ENCODE results near the gene LMBRD1.

LMBRD1 gene

GRCh38 chr6:69719602-69720193 is 77.1 kb downstream of the LMBRD1 start:
- Histone ChIP-seq H4K20me1 (ENCODE audit: insufficient read depth, low read length, poor library complexity, severe bottlenecking) (no peaks in the 10 kb centered on the region), H3K9me3 (ENCODE audit: insufficient read depth, low read depth, low read length) (no peaks in the 10 kb centered on the region), H3K4me2 (ENCODE audit: low read depth, low read length, poor library complexity, severe bottlenecking) (no peak overlapping the region), H3K9ac (ENCODE audit: low read depth, low read length, poor library complexity, severe bottlenecking) (no peak overlapping the region), H2AFZ (ENCODE audit: low read length) (no peak overlapping the region), H3K79me2 (ENCODE audit: insufficient read depth, low read length) (no peaks in the 10 kb centered on the region), H3K9me2 (replicated peaks; ENCODE audit: low read depth, low read length) (no peaks in the 10 kb centered on the region), H3K27me3 (ENCODE audit: insufficient read depth, low read length, poor library complexity, severe bottlenecking) (no peaks in the 10 kb centered on the region), H3K36me3 (ENCODE audit: insufficient read depth, low read length) (peaks cover 4% of the 10 kb centered on the region; the same call in 1 of the 2 replicates), H3F3A (ENCODE audit: low read depth) (no peaks in the 10 kb centered on the region), H3K4me1 (ENCODE audit: insufficient read depth, low read length, poor library complexity, severe bottlenecking) (no peaks in the 10 kb centered on the region), H3K4me3 (ENCODE audit: low read length, poor library complexity, severe bottlenecking) (no peak overlapping the region)
- no peak for TF ChIP-seq EZH2phosphoT487 (IDR thresholded peaks at IDR 0.05; ENCODE audit: borderline replicate concordance)
- peak; percentile 62 for TF ChIP-seq CTCF (conservative IDR thresholded peaks at IDR 0.05; ENCODE audit: low read length)

GRCh38 chr6:69706724-69707123 is 90.1 kb downstream of the LMBRD1 start:
- H3K27me3 ChIP-seq (ENCODE audit: insufficient read depth, low read length, poor library complexity, severe bottlenecking): no peaks in the 10 kb centered on the region
- no peaks in the 10 kb centered on the region for H4K20me1 ChIP-seq (ENCODE audit: insufficient read depth, low read length, poor library complexity, severe bottlenecking)
- H2AFZ ChIP-seq (ENCODE audit: low read length): no peak overlapping the region
- no peaks in the 10 kb centered on the region for H3K9me3 ChIP-seq (ENCODE audit: insufficient read depth, low read depth, low read length)
- peaks cover 8% of the 10 kb centered on the region; the same call in 1 of the 2 replicates for H3K36me3 ChIP-seq (ENCODE audit: insufficient read depth, low read length)
- H3K4me3 ChIP-seq (ENCODE audit: low read length, poor library complexity, severe bottlenecking): no peak overlapping the region
- TF ChIP-seq EZH2phosphoT487 (IDR thresholded peaks at IDR 0.05; ENCODE audit: borderline replicate concordance) (no peak), CTCF (conservative IDR thresholded peaks at IDR 0.05; ENCODE audit: low read length) (no peak)
- no peaks in the 10 kb centered on the region for H3K4me1 ChIP-seq (ENCODE audit: insufficient read depth, low read length, poor library complexity, severe bottlenecking)
- H3K9me2 ChIP-seq (replicated peaks; ENCODE audit: low read depth, low read length): no peaks in the 10 kb centered on the region
- H3K4me2 ChIP-seq (ENCODE audit: low read depth, low read length, poor library complexity, severe bottlenecking): no peak overlapping the region
- H3F3A ChIP-seq (ENCODE audit: low read depth): no peaks in the 10 kb centered on the region
- H3K9ac ChIP-seq (ENCODE audit: low read depth, low read length, poor library complexity, severe bottlenecking): no peak overlapping the region
- H3K79me2 ChIP-seq (ENCODE audit: insufficient read depth, low read length): no peaks in the 10 kb centered on the region

- Histone ChIP-seq H2AFZ (ENCODE audit: low read length) (no peak overlapping the region), H3K4me1 (ENCODE audit: insufficient read depth, low read length, poor library complexity, severe bottlenecking) (no peaks in the 10 kb centered on the region), H4K20me1 (ENCODE audit: insufficient read depth, low read length, poor library complexity, severe bottlenecking) (no peaks in the 10 kb centered on the region), H3K4me2 (ENCODE audit: low read depth, low read length, poor library complexity, severe bottlenecking) (no peak overlapping the region), H3K9me2 (replicated peaks; ENCODE audit: low read depth, low read length) (no peaks in the 10 kb centered on the region), H3K9ac (ENCODE audit: low read depth, low read length, poor library complexity, severe bottlenecking) (no peak overlapping the region), H3K79me2 (ENCODE audit: insufficient read depth, low read length) (no peaks in the 10 kb centered on the region), H3K9me3 (ENCODE audit: insufficient read depth, low read depth, low read length) (no peaks in the 10 kb centered on the region), H3K36me3 (ENCODE audit: insufficient read depth, low read length) (peaks cover 8% of the 10 kb centered on the region; the same call in 1 of the 2 replicates), H3K27me3 (ENCODE audit: insufficient read depth, low read length, poor library complexity, severe bottlenecking) (no peaks in the 10 kb centered on the region), H3F3A (ENCODE audit: low read depth) (no peaks in the 10 kb centered on the region), H3K4me3 (ENCODE audit: low read length, poor library complexity, severe bottlenecking) (no peak overlapping the region)
- no peak for TF ChIP-seq EZH2phosphoT487 (IDR thresholded peaks at IDR 0.05; ENCODE audit: borderline replicate concordance)
- peak; percentile 16; the same call in 1 of the 2 replicates for TF ChIP-seq CTCF (conservative IDR thresholded peaks at IDR 0.05; ENCODE audit: low read length)
Observed at GRCh38 chr6:69705954-69706353, 90.9 kb downstream of the LMBRD1 start.
